ENCODE data around the gene GPR78.

DNA sequence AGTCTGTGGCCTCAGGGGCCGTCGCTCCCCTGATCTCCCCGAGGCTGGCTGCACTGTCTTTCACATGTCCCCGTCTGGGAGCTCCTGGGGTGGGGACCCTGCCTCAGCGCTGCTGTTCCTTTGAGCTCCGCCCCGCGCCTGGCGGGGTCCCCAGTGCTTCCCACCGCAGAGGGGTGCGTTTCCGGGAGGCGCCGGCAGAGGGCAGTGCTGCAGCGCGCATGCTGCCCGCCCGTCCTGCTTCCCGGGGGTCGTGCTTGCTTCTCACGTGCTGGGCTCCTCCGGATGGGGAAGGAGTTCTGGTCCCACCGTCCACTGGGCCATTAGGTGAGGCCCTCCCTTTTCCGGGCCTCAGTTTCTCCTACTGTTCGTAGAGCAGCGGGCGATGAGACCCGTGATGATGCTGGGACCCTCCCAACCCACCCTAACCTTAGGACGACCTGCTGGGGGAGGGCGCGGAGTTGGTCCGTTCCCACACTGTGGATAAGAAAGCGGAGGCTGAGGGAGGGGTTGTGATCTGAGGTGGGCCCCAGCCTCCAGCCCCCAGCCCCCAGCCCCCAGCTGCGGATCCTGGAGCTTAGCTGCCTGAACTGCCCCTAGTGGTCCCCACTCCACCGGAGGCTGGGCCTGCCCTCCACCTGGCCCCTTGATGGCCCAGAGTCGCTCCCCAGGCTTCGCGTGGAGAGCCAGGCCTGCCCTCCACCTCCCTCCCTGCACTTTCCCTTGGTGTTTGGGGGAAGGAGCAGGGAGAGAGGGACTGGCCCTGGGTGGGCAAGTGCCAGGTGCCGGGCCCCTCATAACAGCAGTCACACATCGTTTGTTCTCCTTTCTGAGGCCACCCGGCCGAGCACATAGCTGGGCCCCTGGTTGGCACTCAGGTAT is 27.6 kb downstream of the GPR78 start:
- TF ChIP-seq, protein P1, sequence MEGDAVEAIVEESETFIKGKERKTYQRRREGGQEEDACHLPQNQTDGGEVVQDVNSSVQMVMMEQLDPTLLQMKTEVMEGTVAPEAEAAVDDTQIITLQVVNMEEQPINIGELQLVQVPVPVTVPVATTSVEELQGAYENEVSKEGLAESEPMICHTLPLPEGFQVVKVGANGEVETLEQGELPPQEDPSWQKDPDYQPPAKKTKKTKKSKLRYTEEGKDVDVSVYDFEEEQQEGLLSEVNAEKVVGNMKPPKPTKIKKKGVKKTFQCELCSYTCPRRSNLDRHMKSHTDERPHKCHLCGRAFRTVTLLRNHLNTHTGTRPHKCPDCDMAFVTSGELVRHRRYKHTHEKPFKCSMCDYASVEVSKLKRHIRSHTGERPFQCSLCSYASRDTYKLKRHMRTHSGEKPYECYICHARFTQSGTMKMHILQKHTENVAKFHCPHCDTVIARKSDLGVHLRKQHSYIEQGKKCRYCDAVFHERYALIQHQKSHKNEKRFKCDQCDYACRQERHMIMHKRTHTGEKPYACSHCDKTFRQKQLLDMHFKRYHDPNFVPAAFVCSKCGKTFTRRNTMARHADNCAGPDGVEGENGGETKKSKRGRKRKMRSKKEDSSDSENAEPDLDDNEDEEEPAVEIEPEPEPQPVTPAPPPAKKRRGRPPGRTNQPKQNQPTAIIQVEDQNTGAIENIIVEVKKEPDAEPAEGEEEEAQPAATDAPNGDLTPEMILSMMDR (IDR thresholded peaks at IDR 0.05) = peak; percentile 54 to 99 (median 77)
- TF ChIP-seq POLR2A (IDR thresholded peaks at IDR 0.05) (no peak), EP300 (IDR thresholded peaks at IDR 0.05) (no peak)

All from sigmoid colon (tissue), 4 donors.